HEK293 (cell line): ENCODE measurements around the gene MADCAM1.

Experiments used
- GFI1B ChIP-seq: fragments of 450-650 bp; formaldehyde crosslinking; IDR thresholded peaks from 2 replicates; pipeline ENCODE4 v1.5.1; 2016; ENCODE audit warnings: missing biosample characterization, missing genetic modification characterization
- KLF9 ChIP-seq: fragments of 450-650 bp; formaldehyde crosslinking; IDR thresholded peaks from 2 replicates; pipeline ENCODE4 v1.5.1; 2016; ENCODE audit warnings: missing biosample characterization, missing genetic modification characterization, low read depth
- PRDM1 ChIP-seq: fragments of 450-650 bp; formaldehyde crosslinking; IDR thresholded peaks from 2 replicates; pipeline ENCODE4; 2016; ENCODE audit warnings: missing biosample characterization, missing genetic modification characterization
- SP3 ChIP-seq: fragments of 450-650 bp; formaldehyde crosslinking; IDR thresholded peaks from 2 replicates; pipeline ENCODE4 v1.5.1; 2016; ENCODE audit warnings: missing biosample characterization, missing genetic modification characterization
- ZBTB8A ChIP-seq: fragments of 450-650 bp; formaldehyde crosslinking; IDR thresholded peaks from 2 replicates; pipeline ENCODE4 v1.5.1; 2016; ENCODE audit warnings: missing biosample characterization, missing genetic modification characterization
- ZFP41 ChIP-seq: fragments of 450-650 bp; formaldehyde crosslinking; IDR thresholded peaks from 2 replicates; pipeline ENCODE4 v1.5.1; 2016; ENCODE audit warnings: missing biosample characterization, missing genetic modification characterization, borderline replicate concordance
- ZNF133 ChIP-seq: fragments of 450-650 bp; formaldehyde crosslinking; IDR thresholded peaks from 2 replicates; pipeline ENCODE4 v1.5.1; 2016; ENCODE audit warnings: missing biosample characterization, missing genetic modification characterization
- ZNF19 ChIP-seq: fragments of 450-650 bp; formaldehyde crosslinking; IDR thresholded peaks from 2 replicates; pipeline ENCODE4; 2016; ENCODE audit warnings: missing biosample characterization, missing genetic modification characterization, low read depth
- ZNF239 ChIP-seq: fragments of 450-650 bp; formaldehyde crosslinking; IDR thresholded peaks from 2 replicates; pipeline ENCODE4 v1.5.1; 2016; ENCODE audit warnings: missing biosample characterization, missing genetic modification characterization
- ZNF292 ChIP-seq: fragments of 450-650 bp; formaldehyde crosslinking; IDR thresholded peaks from 2 replicates; pipeline ENCODE4 v1.5.1; 2016; ENCODE audit warnings: low read depth, missing biosample characterization, missing genetic modification characterization, borderline replicate concordance
- ZNF335 ChIP-seq: fragments of 450-650 bp; formaldehyde crosslinking; conservative IDR thresholded peaks from 2 replicates; pipeline ENCODE4 v1.5.1; 2016; ENCODE audit warnings: missing biosample characterization, missing genetic modification characterization
- ZNF48 ChIP-seq: fragments of 450-650 bp; formaldehyde crosslinking; IDR thresholded peaks from 2 replicates; pipeline ENCODE4 v1.5.1; 2016; ENCODE audit warnings: missing biosample characterization, missing genetic modification characterization
- ZNF501 ChIP-seq: fragments of 450-650 bp; formaldehyde crosslinking; IDR thresholded peaks from 2 replicates; pipeline ENCODE4 v1.5.1; 2016; ENCODE audit warnings: missing biosample characterization, missing genetic modification characterization
- ZNF580 ChIP-seq: fragments of 450-650 bp; formaldehyde crosslinking; IDR thresholded peaks from 2 replicates; pipeline ENCODE4 v1.5.1; 2016; ENCODE audit warnings: missing biosample characterization, missing genetic modification characterization
- ZNF621 ChIP-seq: fragments of 450-650 bp; formaldehyde crosslinking; IDR thresholded peaks from 2 replicates; pipeline ENCODE4 v1.5.1; 2017; ENCODE audit warnings: missing biosample characterization, missing genetic modification characterization
- ZNF639 ChIP-seq: fragments of 450-650 bp; formaldehyde crosslinking; IDR thresholded peaks from 2 replicates; pipeline ENCODE4 v1.5.1; 2016; ENCODE audit warnings: missing biosample characterization, missing genetic modification characterization
- ZNF658 ChIP-seq: fragments of 450-650 bp; formaldehyde crosslinking; IDR thresholded peaks from 2 replicates; pipeline ENCODE4; 2016; ENCODE audit warnings: missing biosample characterization, missing genetic modification characterization
- ZNF660 ChIP-seq: fragments of 450-650 bp; IDR thresholded peaks from 2 replicates; pipeline ENCODE4 v1.5.1; 2018; ENCODE audit warnings: missing biosample characterization, mild to moderate bottlenecking, missing genetic modification characterization
- ZNF76 ChIP-seq: fragments of 450-650 bp; formaldehyde crosslinking; IDR thresholded peaks from 2 replicates; pipeline ENCODE4; 2016; ENCODE audit warnings: low read depth, missing biosample characterization, missing genetic modification characterization, borderline replicate concordance
- ZNF777 ChIP-seq: fragments of 450-650 bp; formaldehyde crosslinking; IDR thresholded peaks from 2 replicates; pipeline ENCODE4 v1.5.1; 2017; ENCODE audit warnings: missing biosample characterization, missing genetic modification characterization, borderline replicate concordance
- ZSCAN16 ChIP-seq: fragments of 450-650 bp; formaldehyde crosslinking; IDR thresholded peaks from 2 replicates; pipeline ENCODE4 v1.5.1; 2016; ENCODE audit warnings: missing biosample characterization, missing genetic modification characterization
- ZSCAN18 ChIP-seq: fragments of 450-650 bp; formaldehyde crosslinking; IDR thresholded peaks from 2 replicates; pipeline ENCODE4 v1.5.1; 2016; ENCODE audit warnings: missing biosample characterization, missing genetic modification characterization
- TF ChIP-seq, protein P1 (sequence below): fragments of 450-650 bp; formaldehyde crosslinking; IDR thresholded peaks from 2 replicates; pipeline ENCODE4 v1.5.1; 2017; ENCODE audit warnings: missing biosample characterization, missing genetic modification characterization
- TF ChIP-seq, protein P2 (sequence below): fragments of 450-650 bp; formaldehyde crosslinking; IDR thresholded peaks from 2 replicates; pipeline ENCODE4 v1.5.1; 2016; ENCODE audit warnings: missing biosample characterization, missing genetic modification characterization
- TF ChIP-seq, protein P3 (sequence below): fragments of 450-650 bp; formaldehyde crosslinking; IDR thresholded peaks from 2 replicates; pipeline ENCODE4 v1.5.1; 2016; ENCODE audit warnings: missing biosample characterization, missing genetic modification characterization
- TF ChIP-seq, protein P4 (sequence below): fragments of 450-650 bp; formaldehyde crosslinking; IDR thresholded peaks from 2 replicates; pipeline ENCODE4 v1.5.1; 2017; ENCODE audit warnings: missing biosample characterization, missing genetic modification characterization
- TF ChIP-seq, protein P5 (sequence below): fragments of 450-650 bp; formaldehyde crosslinking; IDR thresholded peaks from 2 replicates; pipeline ENCODE4 v1.5.1; 2016; ENCODE audit warnings: missing biosample characterization, missing genetic modification characterization, borderline replicate concordance

The MADCAM1 gene

DNA sequence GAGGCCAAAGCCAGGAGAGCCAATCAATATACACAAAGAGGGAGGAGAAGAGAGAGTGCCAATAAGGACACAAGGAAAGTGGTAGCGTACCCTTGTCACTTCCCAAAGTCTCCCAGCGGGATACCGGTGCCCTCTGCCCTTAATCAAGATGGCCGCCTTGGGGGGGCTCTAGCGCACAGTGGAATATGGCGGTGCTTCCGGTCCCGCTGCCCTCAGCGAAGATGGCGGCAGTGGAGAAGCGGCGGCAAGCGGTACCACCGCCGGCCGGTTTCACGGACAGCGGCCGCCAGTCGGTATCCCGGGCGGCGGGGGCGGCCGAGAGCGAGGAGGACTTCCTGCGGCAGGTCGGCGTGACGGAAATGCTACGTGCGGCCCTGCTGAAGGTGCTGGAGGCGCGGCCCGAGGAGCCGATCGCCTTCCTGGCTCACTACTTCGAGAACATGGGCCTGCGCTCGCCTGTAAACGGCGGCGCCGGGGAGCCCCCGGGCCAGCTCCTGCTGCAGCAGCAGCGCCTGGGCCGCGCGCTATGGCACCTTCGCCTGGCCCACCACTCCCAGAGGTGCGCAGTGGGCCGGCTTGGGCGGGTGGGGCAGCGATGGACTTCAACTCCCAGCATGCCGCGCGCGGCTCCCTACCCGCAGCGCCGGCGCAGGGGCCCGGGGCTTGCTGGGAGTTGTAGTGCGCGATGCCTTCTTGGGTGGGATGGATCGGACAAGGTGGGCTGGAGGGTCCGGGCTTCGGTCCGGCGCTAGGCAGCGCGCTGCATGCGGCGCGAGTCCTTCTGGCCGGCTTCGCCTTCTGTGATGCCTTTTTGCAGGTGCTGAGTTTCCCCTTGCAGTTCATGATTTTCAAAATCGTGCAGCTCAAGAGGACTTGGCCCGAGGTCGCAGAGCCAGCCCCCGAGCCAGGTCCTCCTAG lies 11.3 kb downstream of the MADCAM1 start, which contains the start of gene TPGS1 (continued):
- 0 out of 2 replicates have a peak, but pooled peaks have one; percentile 20 for TF ChIP-seq ZBTB8A (tag by site-specific recombination)
- no peak for TF ChIP-seq ZFP41
- no peak for TF ChIP-seq ZNF292 (tag by site-specific recombination)
- TF ChIP-seq ZSCAN18 (tag by site-specific recombination), result no peak
- no peak; the same call in 1 of the 2 replicates for TF ChIP-seq ZNF777 (tag by site-specific recombination)
- peak; percentile 70 for TF ChIP-seq ZNF335
- TF ChIP-seq ZNF501, result no peak
- TF ChIP-seq, protein P1, sequence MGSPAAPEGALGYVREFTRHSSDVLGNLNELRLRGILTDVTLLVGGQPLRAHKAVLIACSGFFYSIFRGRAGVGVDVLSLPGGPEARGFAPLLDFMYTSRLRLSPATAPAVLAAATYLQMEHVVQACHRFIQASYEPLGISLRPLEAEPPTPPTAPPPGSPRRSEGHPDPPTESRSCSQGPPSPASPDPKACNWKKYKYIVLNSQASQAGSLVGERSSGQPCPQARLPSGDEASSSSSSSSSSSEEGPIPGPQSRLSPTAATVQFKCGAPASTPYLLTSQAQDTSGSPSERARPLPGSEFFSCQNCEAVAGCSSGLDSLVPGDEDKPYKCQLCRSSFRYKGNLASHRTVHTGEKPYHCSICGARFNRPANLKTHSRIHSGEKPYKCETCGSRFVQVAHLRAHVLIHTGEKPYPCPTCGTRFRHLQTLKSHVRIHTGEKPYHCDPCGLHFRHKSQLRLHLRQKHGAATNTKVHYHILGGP (tag by site-specific recombination), result no peak
- no peak for TF ChIP-seq ZNF48 (tag by site-specific recombination)
- TF ChIP-seq ZSCAN16 (tag by site-specific recombination), result no peak
- TF ChIP-seq ZNF19, result no peak
- TF ChIP-seq GFI1B, result no peak
- TF ChIP-seq ZNF658, result no peak
- no peak for TF ChIP-seq ZNF621 (tag by site-specific recombination)
- TF ChIP-seq, protein P2, sequence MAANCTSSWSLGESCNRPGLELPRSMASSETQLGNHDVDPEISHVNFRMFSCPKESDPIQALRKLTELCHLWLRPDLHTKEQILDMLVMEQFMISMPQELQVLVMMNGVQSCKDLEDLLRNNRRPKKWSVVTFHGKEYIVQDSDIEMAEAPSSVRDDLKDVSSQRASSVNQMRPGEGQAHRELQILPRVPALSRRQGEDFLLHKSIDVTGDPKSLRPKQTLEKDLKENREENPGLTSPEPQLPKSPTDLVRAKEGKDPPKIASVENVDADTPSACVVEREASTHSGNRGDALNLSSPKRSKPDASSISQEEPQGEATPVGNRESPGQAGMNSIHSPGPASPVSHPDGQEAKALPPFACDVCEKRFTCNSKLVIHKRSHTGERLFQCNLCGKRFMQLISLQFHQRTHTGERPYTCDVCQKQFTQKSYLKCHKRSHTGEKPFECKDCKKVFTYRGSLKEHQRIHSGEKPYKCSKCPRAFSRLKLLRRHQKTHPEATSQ (tag by site-specific recombination), result peak; percentile 50; the same call in 1 of the 2 replicates
- TF ChIP-seq ZNF133 (tag by site-specific recombination), result no peak
- TF ChIP-seq PRDM1 (tag by site-specific recombination), result peak; percentile 69
- TF ChIP-seq ZNF580 (tag by site-specific recombination), result peak; percentile 91
- TF ChIP-seq, protein P3, sequence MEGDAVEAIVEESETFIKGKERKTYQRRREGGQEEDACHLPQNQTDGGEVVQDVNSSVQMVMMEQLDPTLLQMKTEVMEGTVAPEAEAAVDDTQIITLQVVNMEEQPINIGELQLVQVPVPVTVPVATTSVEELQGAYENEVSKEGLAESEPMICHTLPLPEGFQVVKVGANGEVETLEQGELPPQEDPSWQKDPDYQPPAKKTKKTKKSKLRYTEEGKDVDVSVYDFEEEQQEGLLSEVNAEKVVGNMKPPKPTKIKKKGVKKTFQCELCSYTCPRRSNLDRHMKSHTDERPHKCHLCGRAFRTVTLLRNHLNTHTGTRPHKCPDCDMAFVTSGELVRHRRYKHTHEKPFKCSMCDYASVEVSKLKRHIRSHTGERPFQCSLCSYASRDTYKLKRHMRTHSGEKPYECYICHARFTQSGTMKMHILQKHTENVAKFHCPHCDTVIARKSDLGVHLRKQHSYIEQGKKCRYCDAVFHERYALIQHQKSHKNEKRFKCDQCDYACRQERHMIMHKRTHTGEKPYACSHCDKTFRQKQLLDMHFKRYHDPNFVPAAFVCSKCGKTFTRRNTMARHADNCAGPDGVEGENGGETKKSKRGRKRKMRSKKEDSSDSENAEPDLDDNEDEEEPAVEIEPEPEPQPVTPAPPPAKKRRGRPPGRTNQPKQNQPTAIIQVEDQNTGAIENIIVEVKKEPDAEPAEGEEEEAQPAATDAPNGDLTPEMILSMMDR (tag by site-specific recombination), result peak; percentile 26; the same call in 1 of the 2 replicates
- TF ChIP-seq ZNF660 (tag by site-specific recombination), result 0 out of 2 replicates have a peak, but pooled peaks have one; percentile 8
- TF ChIP-seq ZNF639 (tag by site-specific recombination), result peak; percentile 81
- peak; percentile 73 for TF ChIP-seq SP3
- TF ChIP-seq, protein P4, sequence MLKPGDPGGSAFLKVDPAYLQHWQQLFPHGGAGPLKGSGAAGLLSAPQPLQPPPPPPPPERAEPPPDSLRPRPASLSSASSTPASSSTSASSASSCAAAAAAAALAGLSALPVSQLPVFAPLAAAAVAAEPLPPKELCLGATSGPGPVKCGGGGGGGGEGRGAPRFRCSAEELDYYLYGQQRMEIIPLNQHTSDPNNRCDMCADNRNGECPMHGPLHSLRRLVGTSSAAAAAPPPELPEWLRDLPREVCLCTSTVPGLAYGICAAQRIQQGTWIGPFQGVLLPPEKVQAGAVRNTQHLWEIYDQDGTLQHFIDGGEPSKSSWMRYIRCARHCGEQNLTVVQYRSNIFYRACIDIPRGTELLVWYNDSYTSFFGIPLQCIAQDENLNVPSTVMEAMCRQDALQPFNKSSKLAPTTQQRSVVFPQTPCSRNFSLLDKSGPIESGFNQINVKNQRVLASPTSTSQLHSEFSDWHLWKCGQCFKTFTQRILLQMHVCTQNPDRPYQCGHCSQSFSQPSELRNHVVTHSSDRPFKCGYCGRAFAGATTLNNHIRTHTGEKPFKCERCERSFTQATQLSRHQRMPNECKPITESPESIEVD (tag by site-specific recombination), result no peak
- TF ChIP-seq, protein P5, sequence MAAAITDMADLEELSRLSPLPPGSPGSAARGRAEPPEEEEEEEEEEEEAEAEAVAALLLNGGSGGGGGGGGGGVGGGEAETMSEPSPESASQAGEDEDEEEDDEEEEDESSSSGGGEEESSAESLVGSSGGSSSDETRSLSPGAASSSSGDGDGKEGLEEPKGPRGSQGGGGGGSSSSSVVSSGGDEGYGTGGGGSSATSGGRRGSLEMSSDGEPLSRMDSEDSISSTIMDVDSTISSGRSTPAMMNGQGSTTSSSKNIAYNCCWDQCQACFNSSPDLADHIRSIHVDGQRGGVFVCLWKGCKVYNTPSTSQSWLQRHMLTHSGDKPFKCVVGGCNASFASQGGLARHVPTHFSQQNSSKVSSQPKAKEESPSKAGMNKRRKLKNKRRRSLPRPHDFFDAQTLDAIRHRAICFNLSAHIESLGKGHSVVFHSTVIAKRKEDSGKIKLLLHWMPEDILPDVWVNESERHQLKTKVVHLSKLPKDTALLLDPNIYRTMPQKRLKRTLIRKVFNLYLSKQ (tag by site-specific recombination), result no peak
- peak; percentile 98 for TF ChIP-seq ZNF76
- TF ChIP-seq ZNF239 (tag by site-specific recombination), result no peak
- 0 out of 2 replicates have a peak, but pooled peaks have one; percentile 9 for TF ChIP-seq KLF9 (tag by site-specific recombination)
